PC-3 (cell line): ENCODE data around the gene MRPL9. TPM values are rescaled to one million over a fixed set of nuclear protein-coding genes. Genes with fewer than 3 reads are reported as not detected.

Experiments
- ATAC-seq: fragments of 200-7000 bp; cut with Tn5 transposase; 2 replicates; pipeline ENCODE4 v1.9.1; 2020; ENCODE audit warnings: mild to moderate bottlenecking, moderate library complexity
- Bru-seq: library from RNA; stranded (reverse); fragments of 400-500 nt; gene quantifications from one replicate; lab custom pipeline; 2021; lab: Mats Ljungman, UMichigan
- BruChase-seq, 2 experiments: library from RNA; stranded (reverse); fragments of 400-500 nt; gene quantifications; one replicate each; lab custom pipeline; 2021; lab: Mats Ljungman, UMichigan
- BruUV-seq: library from RNA; stranded (reverse); fragments of 400-500 nt; replicated peaks from 2 replicates; lab custom pipeline; 2021; lab: Mats Ljungman, UMichigan
- CTCF ChIA-PET: fragments of 300-600 bp; sonication (Branson Sonifier 250); formaldehyde crosslinking; loops from one replicate; lab custom pipeline; 2022; ENCODE audit warnings: antibody characterized with exemption; lab: Charles Lee
- POLR2A ChIA-PET: fragments of 300-600 bp; sonication (Branson Sonifier 250); formaldehyde crosslinking; loops from one replicate; lab custom pipeline; 2022; ENCODE audit warnings: antibody characterized with exemption; ENCODE audit not compliant: unreplicated experiment; lab: Charles Lee
- DNase-seq: peaks from one replicate; pipeline ENCODE4 v3.0.0-alpha.2; 2015
- H2AFZ ChIP-seq: fragments of 300-600 bp; sonication (generic); 2 replicates; pipeline ENCODE4 v1.6.0; 2016; ENCODE audit warnings: antibody characterized with exemption, low read length
- H3F3A ChIP-seq: fragments of 300-600 bp; sonication (generic); one replicate; pipeline ENCODE4 v1.6.0; 2017; ENCODE audit warnings: antibody characterized with exemption, low read length, control low read depth, mild to moderate bottlenecking; ENCODE audit not compliant: unreplicated experiment
- H3K27ac ChIP-seq: fragments of 300-600 bp; sonication (generic); 2 replicates; pipeline ENCODE4 v1.5.1; 2016; ENCODE audit warnings: mild to moderate bottlenecking, low read length
- H3K27me3 ChIP-seq: fragments of 300-600 bp; sonication (generic); 2 replicates; pipeline ENCODE4 v1.6.1; 2016; ENCODE audit warnings: low read length, mixed read lengths
- H3K36me3 ChIP-seq: fragments of 300-600 bp; sonication (generic); 2 replicates; pipeline ENCODE4 v1.6.1; 2016; ENCODE audit warnings: low read depth, mixed run types, low read length, mixed read lengths
- H3K4me1 ChIP-seq: fragments of 300-600 bp; sonication (generic); 2 replicates; pipeline ENCODE4 v1.5.1; 2016; ENCODE audit warnings: low read length; ENCODE audit not compliant: insufficient read depth
- H3K4me2 ChIP-seq: fragments of 300-600 bp; sonication (generic); 2 replicates; pipeline ENCODE4 v1.6.0; 2016; ENCODE audit warnings: low read length
- H3K4me3 ChIP-seq: fragments of 300-600 bp; sonication (generic); 2 replicates; pipeline ENCODE4 v1.5.1; 2016; ENCODE audit warnings: mild to moderate bottlenecking, low read length, mixed read lengths
- H3K79me2 ChIP-seq: fragments of 300-600 bp; sonication (generic); 2 replicates; pipeline ENCODE4 v1.6.1; 2017; ENCODE audit warnings: low read length, mixed read lengths
- H3K9ac ChIP-seq: fragments of 300-600 bp; sonication (generic); 2 replicates; pipeline ENCODE4 v1.6.0; 2016; ENCODE audit warnings: mild to moderate bottlenecking, low read length
- H3K9me2 ChIP-seq: fragments of 300-600 bp; sonication (generic); replicated peaks from 2 replicates; pipeline ENCODE4 v1.6.1; 2016; ENCODE audit warnings: mixed run types, low read length, mixed read lengths
- H3K9me3 ChIP-seq: fragments of 300-600 bp; sonication (generic); 2 replicates; pipeline ENCODE4 v1.6.1; 2016; ENCODE audit warnings: low read length, mixed read lengths
- H4K20me1 ChIP-seq: fragments of 300-600 bp; sonication (generic); 2 replicates; pipeline ENCODE4 v1.6.1; 2016; ENCODE audit warnings: low read length, mixed read lengths
- CTCF ChIP-seq: fragments of 300-600 bp; sonication (generic); conservative IDR thresholded peaks from 2 replicates; pipeline ENCODE4 v1.5.1; 2017; ENCODE audit warnings: antibody characterized with exemption, low read depth, mild to moderate bottlenecking, low read length
- EZH2 ChIP-seq: fragments of 300-600 bp; sonication (generic); IDR thresholded peaks from one replicate; pipeline ENCODE4 v1.6.1; 2017; ENCODE audit warnings: antibody characterized with exemption, mild to moderate bottlenecking, low read length; ENCODE audit not compliant: unreplicated experiment
- EZH2phosphoT487 ChIP-seq: fragments of 300-600 bp; sonication (generic); IDR thresholded peaks from 2 replicates; pipeline ENCODE4 v1.6.1; 2018; ENCODE audit warnings: mild to moderate bottlenecking, antibody characterized with exemption, low read length, borderline replicate concordance
- intact Hi-C: fragments of 100-400 bp; cut with micrococcal nuclease; formaldehyde crosslinking; loops from 2 replicates; pipeline ENCODE4 v1.9.0; 2023
- long read RNA-seq: library from polyadenylated mRNA; unstranded; transcript quantifications from one replicate; pipeline ENCODE4 v2.0.0, GENCODE V29; 2021; ENCODE audit not compliant: unreplicated experiment
- total RNA-seq: library from RNA; depleted of rRNA; stranded (reverse); fragments of >200 nt; gene quantifications from 2 replicates; pipeline ENCODE4 v1.2.3, GENCODE V29; 2014; rRNA removed

Gene MRPL9
- total RNA-seq (229 and 260 TPM in 2 replicates), Bru-seq, nascent RNA (percentile 95 among the genes with signal in this experiment), BruChase-seq, experiment 1, labeled RNA remaining after a 6-hour chase (percentile 96 among the genes with signal in this experiment), BruChase-seq, experiment 2, labeled RNA remaining after a 2-hour chase (percentile 94 among the genes with signal in this experiment)
- long read RNA-seq, transcript MRPL9-202 (7 exons, 1,296 nt) = major isoform, 69 of 136 reads
- long read RNA-seq, transcript MRPL9-201 (6 exons, 882 nt) = minor isoform, 6 of 136 reads
- long read RNA-seq, partial matches to known transcripts = 28 of 136 reads
- long read RNA-seq, other reads (novel, unspliced or antisense) = 31 of 136 reads

GRCh38 chr1:151762941-151763921 lies at the start of gene MRPL9:
MRPL9 (minus strand) TSS chr1:151763496; CDS start chr1:151763479, 17 bp downstream.
- peak; percentile 89 for DNase-seq
- peak within 1 kb of the TSS; percentile 92 for H3K4me2 ChIP-seq
- peak within 1 kb of the TSS; percentile 90 for H2AFZ ChIP-seq
- intact Hi-C loops = loop anchor here (1.0 kb wide), 1 partner anchor 27 kb away; the partner anchor contains the start of gene TDRKH
- H3K4me1 ChIP-seq = peaks cover 36% of the 10 kb centered on the region
- no peaks in the 10 kb centered on the region for H3K9me2 ChIP-seq
- TF ChIP-seq EZH2phosphoT487 (no peak), EZH2 (no peak), CTCF (no peak)
- no peaks in the 10 kb centered on the region for H3F3A ChIP-seq
- no peaks in the 10 kb centered on the region for H4K20me1 ChIP-seq
- ATAC-seq = peak; percentile 98
- ChIA-PET POLR2A (interaction anchor here (0.5 to 0.6 kb wide), 3 partner anchors 17 to 175 kb away, joined by 3 to 6 read pairs (median 3); no protein-coding TSS in a partner anchor), CTCF (interaction anchor here (0.6 to 1.5 kb wide), 7 partner anchors 28 to 239 kb away, joined by 3 to 6 read pairs (median 5); no protein-coding TSS in a partner anchor)
- BruUV-seq = TSS peak; percentile 97
- no peaks in the 10 kb centered on the region for H3K27me3 ChIP-seq
- H3K36me3 ChIP-seq = peaks cover 30% of the 10 kb centered on the region
- peak within 1 kb of the TSS; percentile 80 for H3K9ac ChIP-seq
- H3K79me2 ChIP-seq = peaks cover 26% of the 10 kb centered on the region
- peak within 1 kb of the TSS; percentile 77 for H3K4me3 ChIP-seq
- no peaks in the 10 kb centered on the region for H3K9me3 ChIP-seq
- peak within 1 kb of the TSS; percentile 47 for H3K27ac ChIP-seq

GRCh38 chr1:151811181-151811580 lies 47.9 kb upstream of the MRPL9 start:
- H3K4me3 ChIP-seq = no peak overlapping the region
- H3K27me3 ChIP-seq = 0 out of 2 replicates have a peak, but pooled peaks cover under 1% of the 10 kb centered on the region
- no peak overlapping the region for H3K27ac ChIP-seq
- POLR2A ChIA-PET = no interaction called here
- H3K4me1 ChIP-seq = no peaks in the 10 kb centered on the region
- no TSS peak for BruUV-seq
- H2AFZ ChIP-seq = no peak overlapping the region
- TF ChIP-seq EZH2 (no peak), CTCF (no peak), EZH2phosphoT487 (no peak)
- H3K79me2 ChIP-seq = no peaks in the 10 kb centered on the region
- CTCF ChIA-PET = interaction anchor here (0.5 kb wide), 1 partner anchor 53 kb away, joined by 8 read pairs; no protein-coding TSS in a partner anchor
- no peaks in the 10 kb centered on the region for H4K20me1 ChIP-seq
- ATAC-seq = no peak
- no peak for DNase-seq
- H3K36me3 ChIP-seq = no peaks in the 10 kb centered on the region
- no peaks in the 10 kb centered on the region for H3K9me2 ChIP-seq
- H3K4me2 ChIP-seq = no peak overlapping the region
- no peaks in the 10 kb centered on the region for H3K9me3 ChIP-seq
- intact Hi-C loops = no loop called here
- H3K9ac ChIP-seq = no peak overlapping the region
- H3F3A ChIP-seq = no peaks in the 10 kb centered on the region
